DOHH2 (cell line): ENCODE measurements around the gene PKN3.
"Not testable (repeated sequence)": the region's sequence is repeated elsewhere in the genome, so short reads cannot be mapped to it uniquely, and the experiment has no call there.

Source experiments
- H3F3A ChIP-seq: fragments of 200-600 bp; sonication (generic), shearing (Covaris generic); 2 replicates; pipeline ENCODE4 v1.6.0; 2016; ENCODE audit warnings: antibody characterized with exemption, mild to moderate bottlenecking; ENCODE audit not compliant: control insufficient read depth, insufficient read depth
- H3K27ac ChIP-seq: fragments of 200-600 bp; sonication (generic); 2 replicates; pipeline ENCODE4 v1.5.1; 2014; ENCODE audit warnings: low read depth, mild to moderate bottlenecking, low read length, moderate library complexity
- H3K27me3 ChIP-seq: fragments of 200-600 bp; sonication (generic); 2 replicates; pipeline ENCODE4 v1.6.1; 2014; ENCODE audit warnings: mild to moderate bottlenecking, low read length, mixed read lengths; ENCODE audit not compliant: control insufficient read depth
- H3K36me3 ChIP-seq: fragments of 200-600 bp; sonication (generic); 2 replicates; pipeline ENCODE4 v1.6.1; 2014; ENCODE audit warnings: mild to moderate bottlenecking, low read length, moderate library complexity, mixed read lengths; ENCODE audit not compliant: control insufficient read depth
- H3K4me1 ChIP-seq: fragments of 200-600 bp; sonication (generic); 2 replicates; pipeline ENCODE4 v1.6.1; 2014; ENCODE audit warnings: mild to moderate bottlenecking, low read length, mixed read lengths; ENCODE audit not compliant: control insufficient read depth
- H3K4me2 ChIP-seq: fragments of 200-600 bp; sonication (generic); 2 replicates; pipeline ENCODE4 v1.6.0; 2014; ENCODE audit warnings: mild to moderate bottlenecking, low read length, moderate library complexity
- H3K4me3 ChIP-seq: fragments of 200-600 bp; sonication (generic); 2 replicates; pipeline ENCODE4 v1.5.1; 2014; ENCODE audit warnings: mild to moderate bottlenecking, low read length, mixed read lengths
- H3K79me2 ChIP-seq: fragments of 200-600 bp; sonication (generic); 2 replicates; pipeline ENCODE4 v1.6.1; 2014; ENCODE audit warnings: mild to moderate bottlenecking, low read length, mixed read lengths; ENCODE audit not compliant: control insufficient read depth
- H3K9me2 ChIP-seq: fragments of 200-600 bp; sonication (generic); replicated peaks from 2 replicates; pipeline ENCODE4 v1.6.1; 2014; ENCODE audit warnings: mild to moderate bottlenecking, low read length, mixed read lengths; ENCODE audit not compliant: control insufficient read depth
- H3K9me3 ChIP-seq: fragments of 200-600 bp; sonication (generic); 2 replicates; pipeline ENCODE4 v1.6.1; 2014; ENCODE audit warnings: antibody characterized with exemption, low read length, mixed read lengths; ENCODE audit not compliant: control insufficient read depth, insufficient read depth
- H4K20me1 ChIP-seq: fragments of 200-600 bp; sonication (generic); 2 replicates; pipeline ENCODE4 v1.6.0; 2014; ENCODE audit warnings: low read depth, mild to moderate bottlenecking, antibody characterized with exemption, low read length, moderate library complexity; ENCODE audit not compliant: control insufficient read depth, insufficient read depth
- EZH2phosphoT487 ChIP-seq: fragments of 200-600 bp; sonication (generic); IDR thresholded peaks from 2 replicates; pipeline ENCODE4 v1.6.1; 2017; ENCODE audit warnings: borderline replicate concordance, mild to moderate bottlenecking, antibody characterized with exemption, low read length, moderate library complexity, mixed read lengths
- TF ChIP-seq, protein P1 (sequence below): fragments of 200-600 bp; sonication (generic); IDR thresholded peaks from one replicate; pipeline ENCODE4 v1.5.1; 2014; ENCODE audit warnings: antibody characterized with exemption, mild to moderate bottlenecking, low read depth, low read length; ENCODE audit not compliant: poor library complexity, severe bottlenecking

The PKN3 gene

DNA sequence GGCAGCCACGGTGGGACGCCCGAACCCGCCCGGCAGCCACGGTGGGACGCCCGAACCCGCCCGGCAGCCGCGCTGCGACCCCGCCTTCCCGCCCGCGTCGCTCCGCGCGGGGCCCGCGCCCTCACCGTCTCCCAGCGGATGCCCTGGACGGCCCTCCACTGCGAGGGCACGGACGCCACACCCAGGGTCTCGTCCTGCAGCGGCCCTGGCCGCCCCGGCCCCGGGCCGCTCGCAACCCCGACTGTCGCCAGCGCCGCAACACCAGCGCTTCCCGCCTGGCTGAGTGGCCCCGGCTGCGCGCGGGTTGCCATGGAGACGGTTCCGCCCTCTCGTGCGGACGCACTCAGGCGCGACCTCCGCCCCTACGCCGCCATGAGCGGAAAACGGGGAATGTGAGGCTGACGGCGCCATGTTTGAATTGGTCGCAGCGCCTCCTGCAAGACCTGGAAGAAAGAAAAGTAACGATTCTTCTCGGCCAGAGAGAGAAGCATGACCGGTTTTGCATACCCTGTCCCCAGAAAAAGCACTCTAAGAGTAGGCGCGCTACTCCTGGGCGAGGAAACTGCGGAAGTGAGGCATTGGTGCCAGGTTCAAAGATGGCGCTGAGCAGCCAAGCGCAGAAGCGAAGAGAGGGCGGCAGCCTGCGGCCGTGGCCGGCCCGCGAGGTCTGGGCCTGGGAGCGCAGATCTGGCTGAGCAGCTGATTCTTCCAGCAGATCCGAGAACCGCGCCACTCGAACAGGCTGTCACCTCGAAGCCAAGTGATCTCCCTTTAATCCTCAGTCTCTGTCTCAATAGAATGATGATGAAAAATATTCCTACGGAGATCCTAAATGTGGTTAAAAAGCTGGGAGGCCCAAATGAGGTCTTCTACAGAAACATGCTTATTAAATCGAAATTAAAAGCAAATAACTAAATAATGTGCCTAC is 45.6 kb upstream of the PKN3 start, which contains the start of gene DYNC2I2:
Gene DYNC2I2, minus strand, starts transcription at position 432 of the 928 bp plus-strand sequence. Its CDS starts 121 bp downstream, at position 311.
- Histone ChIP-seq H4K20me1 (no peaks in the 10 kb centered on the region), H3K9me3 (no peaks in the 10 kb centered on the region), H3F3A (peaks cover 4% of the 10 kb centered on the region; the same call in 1 of the 2 replicates), H3K27ac (peak within 1 kb of the TSS; percentile 85), H3K79me2 (peaks cover 13% of the 10 kb centered on the region), H3K36me3 (peaks cover 14% of the 10 kb centered on the region), H3K4me1 (peaks cover 22% of the 10 kb centered on the region), H3K4me2 (peak within 1 kb of the TSS; percentile 82), H3K27me3 (no peaks in the 10 kb centered on the region), H3K9me2 (no peaks in the 10 kb centered on the region), H3K4me3 (peak within 1 kb of the TSS; percentile 85)
- TF ChIP-seq EZH2phosphoT487 = no peak

DNA sequence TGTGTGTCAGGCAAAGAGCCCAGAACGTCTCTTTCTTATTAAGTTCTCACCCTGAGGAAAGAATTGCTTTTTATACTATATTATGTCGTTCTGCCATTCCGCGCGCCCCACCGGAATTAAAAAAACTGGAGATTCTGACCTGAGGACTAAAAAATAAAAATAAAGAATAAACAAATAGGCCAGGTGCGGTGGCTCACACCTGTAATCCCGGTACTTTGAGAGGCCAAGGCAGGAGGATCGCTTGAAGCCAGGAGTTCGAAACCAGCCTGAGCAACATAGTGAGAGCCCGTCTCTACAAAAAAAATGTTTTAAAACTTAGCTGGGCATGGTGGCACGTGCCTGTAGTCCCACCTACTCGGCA is 45.0 kb upstream of the PKN3 start:
- peak overlapping the region; percentile 85 for H3K27ac ChIP-seq
- TF ChIP-seq, protein P1, sequence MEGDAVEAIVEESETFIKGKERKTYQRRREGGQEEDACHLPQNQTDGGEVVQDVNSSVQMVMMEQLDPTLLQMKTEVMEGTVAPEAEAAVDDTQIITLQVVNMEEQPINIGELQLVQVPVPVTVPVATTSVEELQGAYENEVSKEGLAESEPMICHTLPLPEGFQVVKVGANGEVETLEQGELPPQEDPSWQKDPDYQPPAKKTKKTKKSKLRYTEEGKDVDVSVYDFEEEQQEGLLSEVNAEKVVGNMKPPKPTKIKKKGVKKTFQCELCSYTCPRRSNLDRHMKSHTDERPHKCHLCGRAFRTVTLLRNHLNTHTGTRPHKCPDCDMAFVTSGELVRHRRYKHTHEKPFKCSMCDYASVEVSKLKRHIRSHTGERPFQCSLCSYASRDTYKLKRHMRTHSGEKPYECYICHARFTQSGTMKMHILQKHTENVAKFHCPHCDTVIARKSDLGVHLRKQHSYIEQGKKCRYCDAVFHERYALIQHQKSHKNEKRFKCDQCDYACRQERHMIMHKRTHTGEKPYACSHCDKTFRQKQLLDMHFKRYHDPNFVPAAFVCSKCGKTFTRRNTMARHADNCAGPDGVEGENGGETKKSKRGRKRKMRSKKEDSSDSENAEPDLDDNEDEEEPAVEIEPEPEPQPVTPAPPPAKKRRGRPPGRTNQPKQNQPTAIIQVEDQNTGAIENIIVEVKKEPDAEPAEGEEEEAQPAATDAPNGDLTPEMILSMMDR = no peak
- H3K4me2 ChIP-seq = peak overlapping the region; percentile 82
- no peaks in the 10 kb centered on the region for H3K9me3 ChIP-seq
- H4K20me1 ChIP-seq = no peaks in the 10 kb centered on the region
- H3K4me3 ChIP-seq = peak overlapping the region; percentile 85
- H3K27me3 ChIP-seq = no peaks in the 10 kb centered on the region
- peaks cover 14% of the 10 kb centered on the region for H3K36me3 ChIP-seq
- H3K4me1 ChIP-seq = peaks cover 22% of the 10 kb centered on the region
- peaks cover 13% of the 10 kb centered on the region for H3K79me2 ChIP-seq
- H3F3A ChIP-seq = peaks cover 4% of the 10 kb centered on the region; the same call in 1 of the 2 replicates
- H3K9me2 ChIP-seq = no peaks in the 10 kb centered on the region

DNA sequence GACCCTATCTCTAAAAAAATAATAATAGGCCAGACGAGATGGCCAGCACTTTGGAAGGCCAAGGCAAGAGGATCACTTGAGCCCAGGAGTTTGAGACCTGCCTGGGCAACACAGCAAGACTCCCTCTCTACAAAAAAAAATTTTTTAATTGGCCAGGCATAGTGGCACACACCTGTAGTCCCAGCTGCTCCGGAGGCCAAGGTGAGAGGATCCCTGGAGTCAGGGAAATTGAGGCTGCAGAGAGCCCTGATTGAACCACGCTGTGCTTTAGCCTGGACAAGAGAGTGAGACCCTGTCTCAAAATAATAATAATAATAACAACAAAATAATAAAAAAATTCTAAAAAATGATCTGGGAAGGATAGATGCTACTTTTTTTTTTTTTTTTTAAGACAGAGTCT is 44.5 kb upstream of the PKN3 start:
- no peaks in the 10 kb centered on the region for H3K9me2 ChIP-seq
- H3K4me1 ChIP-seq = peaks cover 22% of the 10 kb centered on the region
- H3K79me2 ChIP-seq = peaks cover 13% of the 10 kb centered on the region
- no peaks in the 10 kb centered on the region for H3K27me3 ChIP-seq
- no peak overlapping the region for H3K27ac ChIP-seq
- no peaks in the 10 kb centered on the region for H3K9me3 ChIP-seq
- no peak overlapping the region for H3K4me2 ChIP-seq
- H4K20me1 ChIP-seq = no peaks in the 10 kb centered on the region
- TF ChIP-seq, protein P1 = no peak
- no peak for TF ChIP-seq EZH2phosphoT487
- peaks cover 4% of the 10 kb centered on the region; the same call in 1 of the 2 replicates for H3F3A ChIP-seq
- no peak overlapping the region for H3K4me3 ChIP-seq
- H3K36me3 ChIP-seq = peaks cover 13% of the 10 kb centered on the region

DNA sequence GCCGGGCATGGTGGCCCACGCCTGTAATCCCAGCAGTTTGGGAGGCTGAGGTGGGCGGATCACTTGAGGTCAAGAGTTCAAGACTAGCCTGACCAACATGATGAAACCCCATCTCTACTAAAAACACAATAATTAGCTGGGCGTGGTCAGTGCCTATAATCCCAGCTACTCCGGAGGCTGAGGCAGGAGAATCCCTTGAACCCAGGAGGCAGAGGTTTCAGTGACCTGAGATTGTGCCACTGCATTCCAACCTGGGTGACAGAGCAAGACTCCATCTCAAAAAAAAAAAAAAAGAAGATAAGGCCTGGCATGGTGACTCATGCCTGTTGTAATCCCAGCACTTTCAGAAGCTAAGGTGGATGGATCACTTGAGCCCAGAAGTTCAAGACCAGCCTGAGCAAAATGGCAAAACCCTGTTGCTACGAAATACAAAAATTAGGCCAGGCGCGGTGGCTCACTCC is 35.8 kb upstream of the PKN3 start:
- H3K27ac ChIP-seq, H3K4me3 ChIP-seq, H3K27me3 ChIP-seq, H4K20me1 ChIP-seq, H3K9me2 ChIP-seq, H3K36me3 ChIP-seq, H3K79me2 ChIP-seq, H3K4me2 ChIP-seq, H3K4me1 ChIP-seq, H3K9me3 ChIP-seq, H3F3A ChIP-seq: not testable (repeated sequence)
